BJ (cell line): ENCODE results near the gene TIMM13. TPM values are rescaled to one million over a fixed set of nuclear protein-coding genes. Genes with fewer than 3 reads are reported as not detected.

ENCODE experiments used
- CTCF ChIA-PET: fragments of 350-600 bp; formaldehyde crosslinking; extraction: SDS; loops from one replicate; lab custom pipeline; 2021; ENCODE audit warnings: antibody characterized with exemption, inconsistent platforms; lab: Yijun Ruan, JAX
- POLR2A ChIA-PET: fragments of 300-600 bp; sonication (Branson Sonifier 250); formaldehyde crosslinking; extraction: SDS; loops from one replicate; lab custom pipeline; 2021; ENCODE audit warnings: antibody characterized with exemption; lab: Charles Lee
- DNase-seq: peaks from one replicate; pipeline ENCODE4 v3.0.0-alpha.2; 2011; ENCODE audit warnings: low read depth
- H3K27me3 ChIP-seq: 2 replicates; pipeline ENCODE4 v1.6.0; 2011; ENCODE audit warnings: low read length; ENCODE audit not compliant: control insufficient read depth, insufficient read depth
- H3K36me3 ChIP-seq: 2 replicates; pipeline ENCODE4 v1.5.1; 2011; ENCODE audit warnings: low read length; ENCODE audit not compliant: control insufficient read depth, insufficient read depth
- H3K4me3 ChIP-seq: 2 replicates; pipeline ENCODE4 v1.5.1; 2011; ENCODE audit warnings: low read depth, mild to moderate bottlenecking, control low read depth, low read length
- polyA plus RNA-seq: library from polyadenylated mRNA; depleted of rRNA; stranded (reverse); fragments of >200 nt; gene quantifications from 2 replicates; pipeline ENCODE4 v1.2.3, GENCODE V29; 2011
- TF ChIP-seq, protein P1 (sequence below): IDR thresholded peaks from 2 replicates; pipeline ENCODE4 v1.5.1; 2011; ENCODE audit warnings: low read depth, mild to moderate bottlenecking, control low read depth, inconsistent platforms, low read length, moderate library complexity; ENCODE audit not compliant: insufficient read depth

Gene TIMM13
- polyA plus RNA-seq, 1 experiment = 50.7 TPM

DNA sequence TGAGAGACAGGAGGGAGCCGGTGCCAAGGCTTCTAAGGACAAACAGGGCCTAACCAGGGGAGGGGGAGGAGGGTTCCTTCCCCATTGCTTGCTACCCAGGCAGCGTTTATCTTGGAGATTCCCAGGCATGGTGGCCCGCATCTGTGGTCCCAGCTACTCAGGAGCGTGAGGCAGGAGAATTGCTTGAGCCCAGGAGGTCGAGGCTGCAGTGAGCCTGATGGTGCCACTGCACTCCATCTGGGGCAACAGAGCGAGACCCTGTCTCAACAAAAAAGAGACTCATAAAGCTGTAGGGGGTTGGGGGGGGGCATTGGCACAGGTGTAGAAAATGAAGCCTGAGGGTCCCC is 11.4 kb downstream of the TIMM13 start:
- Histone ChIP-seq H3K36me3 (peaks cover 3% of the 10 kb centered on the region), H3K27me3 (no peaks in the 10 kb centered on the region), H3K4me3 (no peak overlapping the region)
- ChIA-PET POLR2A (no interaction called here), CTCF (no interaction called here)
- DNase-seq = no peak
- TF ChIP-seq, protein P1, sequence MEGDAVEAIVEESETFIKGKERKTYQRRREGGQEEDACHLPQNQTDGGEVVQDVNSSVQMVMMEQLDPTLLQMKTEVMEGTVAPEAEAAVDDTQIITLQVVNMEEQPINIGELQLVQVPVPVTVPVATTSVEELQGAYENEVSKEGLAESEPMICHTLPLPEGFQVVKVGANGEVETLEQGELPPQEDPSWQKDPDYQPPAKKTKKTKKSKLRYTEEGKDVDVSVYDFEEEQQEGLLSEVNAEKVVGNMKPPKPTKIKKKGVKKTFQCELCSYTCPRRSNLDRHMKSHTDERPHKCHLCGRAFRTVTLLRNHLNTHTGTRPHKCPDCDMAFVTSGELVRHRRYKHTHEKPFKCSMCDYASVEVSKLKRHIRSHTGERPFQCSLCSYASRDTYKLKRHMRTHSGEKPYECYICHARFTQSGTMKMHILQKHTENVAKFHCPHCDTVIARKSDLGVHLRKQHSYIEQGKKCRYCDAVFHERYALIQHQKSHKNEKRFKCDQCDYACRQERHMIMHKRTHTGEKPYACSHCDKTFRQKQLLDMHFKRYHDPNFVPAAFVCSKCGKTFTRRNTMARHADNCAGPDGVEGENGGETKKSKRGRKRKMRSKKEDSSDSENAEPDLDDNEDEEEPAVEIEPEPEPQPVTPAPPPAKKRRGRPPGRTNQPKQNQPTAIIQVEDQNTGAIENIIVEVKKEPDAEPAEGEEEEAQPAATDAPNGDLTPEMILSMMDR = no peak

DNA sequence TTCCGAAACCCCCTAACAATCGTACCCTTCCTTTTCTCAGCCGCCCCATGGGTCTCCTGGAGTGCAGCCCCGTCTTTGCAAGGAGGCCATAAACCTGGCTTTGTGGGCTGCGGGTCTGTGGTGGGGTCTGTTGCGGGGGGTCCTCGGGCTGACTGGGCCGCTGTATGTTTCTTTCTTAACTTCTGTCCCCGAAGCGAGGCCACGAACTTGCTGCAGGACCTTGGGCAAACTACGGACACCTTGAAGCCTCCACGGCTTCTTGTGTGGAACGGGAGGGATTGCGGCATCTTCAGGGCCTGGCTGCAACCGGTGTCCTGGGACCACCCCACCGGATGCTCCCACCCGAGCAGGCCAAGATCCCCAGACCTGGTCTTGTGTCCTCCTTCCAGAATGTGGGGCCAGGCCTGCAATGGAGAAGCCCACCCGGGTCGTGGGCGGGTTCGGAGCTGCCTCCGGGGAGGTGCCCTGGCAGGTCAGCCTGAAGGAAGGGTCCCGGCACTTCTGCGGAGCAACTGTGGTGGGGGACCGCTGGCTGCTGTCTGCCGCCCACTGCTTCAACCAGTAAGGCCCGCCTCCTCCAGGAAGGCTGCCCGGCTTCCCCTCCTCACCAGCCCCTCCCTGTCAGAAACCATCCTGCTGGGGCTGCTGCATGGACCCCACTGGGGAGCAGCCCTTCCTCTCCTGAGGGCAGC is 12.0 kb downstream of the TIMM13 start:
- Histone ChIP-seq H3K27me3 (no peaks in the 10 kb centered on the region), H3K36me3 (peaks cover 3% of the 10 kb centered on the region), H3K4me3 (no peak overlapping the region)
- ChIA-PET POLR2A (no interaction called here), CTCF (no interaction called here)
- TF ChIP-seq, protein P1 = no peak
- DNase-seq = no peak

DNA sequence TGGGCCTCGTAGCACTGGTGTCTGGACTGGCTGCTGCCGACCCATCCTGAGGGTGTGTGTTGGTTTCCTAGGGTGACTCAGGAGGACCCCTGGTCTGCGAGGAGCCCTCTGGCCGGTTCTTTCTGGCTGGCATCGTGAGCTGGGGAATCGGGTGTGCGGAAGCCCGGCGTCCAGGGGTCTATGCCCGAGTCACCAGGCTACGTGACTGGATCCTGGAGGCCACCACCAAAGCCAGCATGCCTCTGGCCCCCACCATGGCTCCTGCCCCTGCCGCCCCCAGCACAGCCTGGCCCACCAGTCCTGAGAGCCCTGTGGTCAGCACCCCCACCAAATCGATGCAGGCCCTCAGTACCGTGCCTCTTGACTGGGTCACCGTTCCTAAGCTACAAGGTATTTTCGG is 13.8 kb downstream of the TIMM13 start:
- Histone ChIP-seq H3K27me3 (no peaks in the 10 kb centered on the region), H3K4me3 (no peak overlapping the region), H3K36me3 (no peaks in the 10 kb centered on the region; the same call in 1 of the 2 replicates)
- POLR2A ChIA-PET = no interaction called here
- TF ChIP-seq, protein P1 = no peak
- CTCF ChIA-PET = no interaction called here
- DNase-seq = no peak

DNA sequence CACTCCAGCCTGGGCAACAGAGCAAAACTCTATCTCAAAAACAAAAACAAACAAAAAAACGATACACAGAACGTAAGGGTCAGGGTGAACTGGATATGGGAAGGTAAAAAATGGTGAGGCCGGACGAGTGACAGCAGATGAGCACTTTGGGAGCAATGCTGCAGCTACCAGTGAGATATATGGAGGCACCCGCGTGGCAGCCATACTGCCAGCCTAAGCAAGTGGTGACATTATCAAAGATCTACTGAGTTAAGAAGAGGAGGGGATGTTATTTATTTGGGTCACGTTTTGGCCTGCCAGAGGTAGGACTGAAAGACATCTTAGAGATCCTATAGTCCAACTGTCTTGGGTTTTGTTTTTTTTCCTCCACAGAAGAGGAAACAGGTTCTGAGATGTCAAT is 14.2 kb downstream of the TIMM13 start:
- CTCF ChIA-PET = no interaction called here

DNA sequence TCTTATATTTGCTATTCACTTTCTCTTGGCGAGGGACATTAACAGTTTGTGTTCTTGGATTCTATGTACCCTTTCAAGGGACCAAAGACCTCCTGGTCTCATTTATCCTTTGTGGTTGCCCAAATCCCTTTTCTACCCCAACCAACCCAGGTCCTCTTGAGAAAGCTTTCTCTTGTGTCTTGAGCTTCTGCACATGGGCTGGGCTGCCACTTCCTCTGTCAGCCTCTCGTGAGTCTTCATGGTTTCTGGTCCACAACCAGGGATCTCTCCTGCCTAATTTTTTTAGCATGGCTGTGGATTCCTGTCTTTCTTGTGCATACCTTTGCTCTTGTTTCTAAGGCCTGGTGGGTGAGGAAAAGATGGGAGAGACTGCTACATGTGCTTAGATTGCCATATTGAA is 14.9 kb downstream of the TIMM13 start:
- POLR2A ChIA-PET = no interaction called here
- no peaks in the 10 kb centered on the region for H3K27me3 ChIP-seq
- CTCF ChIA-PET = interaction anchor here (0.8 kb wide), 1 partner anchor 20 kb away, joined by 3 read pairs; no protein-coding TSS in a partner anchor

More for the DNA sequence above, 14.2 kb downstream of the TIMM13 start:
- Histone ChIP-seq H3K4me3 (no peak overlapping the region), H3K36me3 (no peaks in the 10 kb centered on the region; the same call in 1 of the 2 replicates), H3K27me3 (no peaks in the 10 kb centered on the region)
- TF ChIP-seq, protein P1 = no peak
- POLR2A ChIA-PET = no interaction called here
- no peak for DNase-seq

More for the DNA sequence above, 14.9 kb downstream of the TIMM13 start:
- TF ChIP-seq, protein P1 = no peak
- no peaks in the 10 kb centered on the region; the same call in 1 of the 2 replicates for H3K36me3 ChIP-seq
- H3K4me3 ChIP-seq = no peak overlapping the region
- no peak for DNase-seq
